ENCODE data around the gene ENTREP3. TPM values are rescaled to one million over a fixed set of nuclear protein-coding genes. Genes with fewer than 3 reads are reported as not detected.
A peak's percentile ranks its signal among the peaks of the same experiment; 100 is the strongest.
"Not testable (repeated sequence)": the region's sequence is repeated elsewhere in the genome, so short reads cannot be mapped to it uniquely, and the experiment has no call there.

The ENTREP3 gene
- total RNA-seq, 1 donor from 2014 or later = 58.4 TPM

DNA sequence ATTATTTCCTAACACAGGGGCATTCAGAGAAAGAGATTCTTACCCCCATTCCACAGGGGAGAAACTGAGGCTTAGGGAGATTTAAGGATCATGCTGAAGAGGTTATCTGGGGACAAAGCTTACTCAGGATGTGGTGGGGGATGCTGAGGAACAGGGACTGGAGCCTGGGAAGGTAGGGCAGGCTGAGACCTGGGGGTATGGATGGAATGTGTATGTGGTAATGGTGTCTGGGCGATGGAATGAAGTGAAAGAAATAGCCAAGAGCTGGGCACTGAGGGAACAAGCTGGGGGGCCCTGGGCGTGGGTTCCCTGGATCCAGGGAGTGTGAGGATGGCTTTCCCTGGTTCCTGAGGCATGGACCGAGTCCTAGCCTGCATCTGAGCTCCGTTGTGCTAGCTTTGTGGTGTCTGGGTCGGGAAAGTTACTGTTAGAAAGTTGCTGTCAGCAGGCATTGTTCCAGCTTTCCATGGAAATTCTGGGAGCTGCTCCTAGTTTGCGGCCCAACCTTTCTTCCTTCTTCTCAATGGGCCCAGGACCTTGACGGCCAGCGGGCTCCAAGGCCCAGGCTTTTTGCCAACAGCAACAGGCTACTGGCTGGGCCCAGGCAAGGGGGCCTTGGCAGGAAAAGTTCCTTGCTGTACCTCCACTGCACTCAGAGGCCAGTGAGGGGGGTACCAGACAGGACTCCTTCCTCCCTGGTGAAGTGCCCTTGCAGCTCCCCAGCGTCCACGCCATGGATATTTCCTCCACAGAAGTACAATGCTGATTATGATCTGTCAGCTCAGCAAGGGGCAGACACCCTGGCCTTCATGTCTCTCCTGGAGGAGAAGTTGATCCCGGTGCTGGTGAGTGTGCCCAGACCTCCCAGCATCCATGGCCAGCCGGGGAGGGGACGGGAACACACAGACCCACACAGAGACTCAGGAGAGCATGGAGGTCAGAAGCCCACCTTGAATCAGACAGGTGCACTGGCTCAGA is 23.0 kb downstream of the ENTREP3 start:
- not testable (repeated sequence) for H3K27ac Mint-ChIP-seq; H3K4me1 Mint-ChIP-seq (ENCODE audit: low read depth); H3K27me3 Mint-ChIP-seq; DNase-seq (ENCODE audit: low spot score, unreplicated experiment); H3K4me3 Mint-ChIP-seq (ENCODE audit: low read depth); H3K36me3 Mint-ChIP-seq (ENCODE audit: insufficient read depth); H3K9me3 Mint-ChIP-seq (ENCODE audit: low read depth)

- peaks cover 10% of the 10 kb centered on the region for H3K4me1 Mint-ChIP-seq (ENCODE audit: low read depth)
- H3K27me3 Mint-ChIP-seq; H3K9me3 Mint-ChIP-seq (ENCODE audit: low read depth); H3K27ac Mint-ChIP-seq; H3K4me3 Mint-ChIP-seq (ENCODE audit: low read depth); DNase-seq (ENCODE audit: low spot score, unreplicated experiment); H3K36me3 Mint-ChIP-seq (ENCODE audit: insufficient read depth): not testable (repeated sequence)
These were observed 24.0 kb downstream of the ENTREP3 start for GRCh38 chr1:155231302-155231701.

- TF ChIP-seq CTCF (IDR thresholded peaks at IDR 0.05; ENCODE audit: unreplicated experiment) = no peak
- H3K27ac Mint-ChIP-seq = peak overlapping the region; percentile 97
- no peaks in the 10 kb centered on the region for H3K9me3 Mint-ChIP-seq (ENCODE audit: low read depth)
- no peaks in the 10 kb centered on the region for H3K36me3 Mint-ChIP-seq (ENCODE audit: insufficient read depth)
- H3K4me1 Mint-ChIP-seq (ENCODE audit: low read depth) = peaks cover 14% of the 10 kb centered on the region
- H3K4me3 Mint-ChIP-seq (ENCODE audit: low read depth) = peak overlapping the region; percentile 82
- H3K27me3 Mint-ChIP-seq = no peaks in the 10 kb centered on the region
- DNase-seq (ENCODE audit: low spot score, unreplicated experiment) = no peak
These were observed 27.2 kb downstream of the ENTREP3 start for GRCh38 chr1:155228096-155228427.

- no peaks in the 10 kb centered on the region for H3K9me3 Mint-ChIP-seq (ENCODE audit: low read depth)
- peak; percentile 95 for DNase-seq (ENCODE audit: low spot score, unreplicated experiment)
- no peaks in the 10 kb centered on the region for H3K27me3 Mint-ChIP-seq
- H3K4me1 Mint-ChIP-seq (ENCODE audit: low read depth) = peaks cover 14% of the 10 kb centered on the region
- H3K36me3 Mint-ChIP-seq (ENCODE audit: insufficient read depth) = no peaks in the 10 kb centered on the region
- TF ChIP-seq CTCF (IDR thresholded peaks at IDR 0.05; ENCODE audit: unreplicated experiment) = no peak
- H3K27ac Mint-ChIP-seq = peak overlapping the region; percentile 97
- H3K4me3 Mint-ChIP-seq (ENCODE audit: low read depth) = peak overlapping the region; percentile 82
These were observed 27.8 kb downstream of the ENTREP3 start for GRCh38 chr1:155227261-155228095.

DNA sequence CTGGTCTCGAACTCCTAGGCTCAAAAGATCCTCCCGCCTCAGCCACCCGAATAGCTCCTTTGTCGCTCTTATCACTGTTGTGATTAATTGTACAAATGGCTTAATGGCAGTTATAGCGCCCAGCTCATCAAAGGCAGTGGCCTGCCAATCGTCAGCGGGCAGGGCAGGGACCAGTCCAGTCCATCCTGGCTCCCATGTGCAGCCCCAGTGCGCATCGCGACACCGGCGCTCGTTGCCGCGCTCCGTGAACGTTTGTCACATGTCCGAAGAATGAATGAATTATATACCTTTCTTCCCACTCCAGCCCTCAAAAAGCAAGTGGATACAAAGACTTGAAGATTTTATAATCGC is 28.4 kb downstream of the ENTREP3 start:
- peak; percentile 43 for DNase-seq (ENCODE audit: low spot score, unreplicated experiment)
- Mint-ChIP-seq H3K9me3 (ENCODE audit: low read depth) (no peaks in the 10 kb centered on the region), H3K4me3 (ENCODE audit: low read depth) (peak overlapping the region; percentile 82), H3K27me3 (no peaks in the 10 kb centered on the region), H3K4me1 (ENCODE audit: low read depth) (peaks cover 14% of the 10 kb centered on the region), H3K27ac (peak overlapping the region; percentile 97), H3K36me3 (ENCODE audit: insufficient read depth) (no peaks in the 10 kb centered on the region)
- no peak for TF ChIP-seq CTCF (IDR thresholded peaks at IDR 0.05; ENCODE audit: unreplicated experiment)

- no peaks in the 10 kb centered on the region for H3K36me3 Mint-ChIP-seq (ENCODE audit: insufficient read depth)
- peak overlapping the region; percentile 97 for H3K27ac Mint-ChIP-seq
- no peaks in the 10 kb centered on the region for H3K9me3 Mint-ChIP-seq (ENCODE audit: low read depth)
- peak; percentile 37 for TF ChIP-seq CTCF (IDR thresholded peaks at IDR 0.05; ENCODE audit: unreplicated experiment)
- no peaks in the 10 kb centered on the region for H3K27me3 Mint-ChIP-seq
- H3K4me1 Mint-ChIP-seq (ENCODE audit: low read depth) = peaks cover 14% of the 10 kb centered on the region
- no peak for DNase-seq (ENCODE audit: low spot score, unreplicated experiment)
- H3K4me3 Mint-ChIP-seq (ENCODE audit: low read depth) = peak overlapping the region; percentile 82
These were observed 28.9 kb downstream of the ENTREP3 start for GRCh38 chr1:155226188-155226909.

DNA sequence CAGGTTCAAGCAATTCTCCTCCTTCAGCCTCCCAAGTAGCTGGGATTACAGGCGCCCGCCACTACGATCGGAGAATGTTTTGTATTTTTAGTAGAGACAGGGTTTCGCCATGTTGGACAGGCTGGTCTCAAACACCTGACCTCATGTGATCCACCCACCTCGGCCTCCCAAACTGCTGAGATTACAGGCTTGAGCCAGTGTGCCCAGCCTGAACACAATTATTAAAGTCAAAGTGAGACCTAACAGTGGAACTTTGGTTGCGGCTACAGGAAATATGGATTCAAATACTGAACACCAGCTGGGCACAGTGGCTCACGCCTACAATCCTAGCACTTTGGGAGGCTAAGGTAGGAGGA is 29.9 kb downstream of the ENTREP3 start:
- not testable (repeated sequence) for H3K27ac Mint-ChIP-seq; H3K9me3 Mint-ChIP-seq (ENCODE audit: low read depth); DNase-seq (ENCODE audit: low spot score, unreplicated experiment); H3K27me3 Mint-ChIP-seq; H3K36me3 Mint-ChIP-seq (ENCODE audit: insufficient read depth)
- H3K4me1 Mint-ChIP-seq (ENCODE audit: low read depth) = peaks cover 14% of the 10 kb centered on the region
- H3K4me3 Mint-ChIP-seq (ENCODE audit: low read depth) = peak overlapping the region; percentile 82
